ENCODE measurements around the gene NAXD. TPM values are rescaled to one million over a fixed set of nuclear protein-coding genes. Genes with fewer than 3 reads are reported as not detected.
A peak's percentile ranks its signal among the peaks of the same experiment; 100 is the strongest.

The NAXD gene
- total RNA-seq, 2 experiments from 2014 or later = 17.4 to 17.8 TPM

DNA sequence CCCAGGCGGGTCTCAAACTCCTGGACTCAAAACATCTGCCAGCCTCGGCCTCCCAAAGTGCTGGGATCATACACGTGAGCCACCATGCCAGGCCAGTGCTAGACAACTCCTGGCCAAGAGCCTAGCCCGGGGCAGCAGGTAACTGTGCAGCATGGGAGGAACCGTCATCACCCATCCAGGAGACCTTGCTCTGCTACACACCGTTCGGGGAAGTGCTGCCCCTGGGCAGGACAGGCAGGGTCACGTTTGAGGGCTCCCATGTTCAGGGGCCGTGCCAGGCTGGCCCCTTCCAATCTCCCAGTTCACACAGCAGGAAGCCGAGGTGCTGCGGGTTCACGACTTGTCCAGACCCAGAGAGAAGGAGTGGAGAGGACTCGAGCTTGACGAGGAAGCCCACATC, 35.1 kb downstream of the NAXD start:
- TF ChIP-seq, protein P1, sequence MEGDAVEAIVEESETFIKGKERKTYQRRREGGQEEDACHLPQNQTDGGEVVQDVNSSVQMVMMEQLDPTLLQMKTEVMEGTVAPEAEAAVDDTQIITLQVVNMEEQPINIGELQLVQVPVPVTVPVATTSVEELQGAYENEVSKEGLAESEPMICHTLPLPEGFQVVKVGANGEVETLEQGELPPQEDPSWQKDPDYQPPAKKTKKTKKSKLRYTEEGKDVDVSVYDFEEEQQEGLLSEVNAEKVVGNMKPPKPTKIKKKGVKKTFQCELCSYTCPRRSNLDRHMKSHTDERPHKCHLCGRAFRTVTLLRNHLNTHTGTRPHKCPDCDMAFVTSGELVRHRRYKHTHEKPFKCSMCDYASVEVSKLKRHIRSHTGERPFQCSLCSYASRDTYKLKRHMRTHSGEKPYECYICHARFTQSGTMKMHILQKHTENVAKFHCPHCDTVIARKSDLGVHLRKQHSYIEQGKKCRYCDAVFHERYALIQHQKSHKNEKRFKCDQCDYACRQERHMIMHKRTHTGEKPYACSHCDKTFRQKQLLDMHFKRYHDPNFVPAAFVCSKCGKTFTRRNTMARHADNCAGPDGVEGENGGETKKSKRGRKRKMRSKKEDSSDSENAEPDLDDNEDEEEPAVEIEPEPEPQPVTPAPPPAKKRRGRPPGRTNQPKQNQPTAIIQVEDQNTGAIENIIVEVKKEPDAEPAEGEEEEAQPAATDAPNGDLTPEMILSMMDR (IDR thresholded peaks at IDR 0.05) = no peak
- no peak overlapping the region for H3K4me3 ChIP-seq (ENCODE audit: low read length)
- ATAC-seq (ENCODE audit: poor library complexity) (no peak), DNase-seq (no peak)
- H3K4me1 ChIP-seq (ENCODE audit: insufficient read depth, low read length) = peaks cover 2% of the 10 kb centered on the region
- H3K4me3 Mint-ChIP-seq = no peak overlapping the region
- no peak overlapping the region for H3K27ac Mint-ChIP-seq
- H3K27ac ChIP-seq (ENCODE audit: low read depth in 1 of 2, low read length in 2 of 2) = no peak overlapping the region
- ChIA-PET POLR2A (no interaction called here), CTCF (no interaction called here)
- no peaks in the 10 kb centered on the region for H3K27me3 Mint-ChIP-seq
- peaks cover 4% of the 10 kb centered on the region for H3K4me1 Mint-ChIP-seq (ENCODE audit: low read depth)
- intact Hi-C loops (cut with DNase I, micrococcal nuclease) = no loop called here
- no peaks in the 10 kb centered on the region for H3K27me3 ChIP-seq (ENCODE audit: control insufficient read depth in 1 of 2, insufficient read depth in 2 of 2, low read length in 2 of 2)
- H3K36me3 ChIP-seq (ENCODE audit: insufficient read depth, low read length) = peaks cover 44% of the 10 kb centered on the region
- H3K36me3 Mint-ChIP-seq (ENCODE audit: low read depth) = peaks cover 57% of the 10 kb centered on the region
- no peaks in the 10 kb centered on the region for H3K9me3 Mint-ChIP-seq
- H3K9me3 ChIP-seq (ENCODE audit: control insufficient read depth in 1 of 2, insufficient read depth in 1 of 2, low read length in 2 of 2) = no peaks in the 10 kb centered on the region

DNA sequence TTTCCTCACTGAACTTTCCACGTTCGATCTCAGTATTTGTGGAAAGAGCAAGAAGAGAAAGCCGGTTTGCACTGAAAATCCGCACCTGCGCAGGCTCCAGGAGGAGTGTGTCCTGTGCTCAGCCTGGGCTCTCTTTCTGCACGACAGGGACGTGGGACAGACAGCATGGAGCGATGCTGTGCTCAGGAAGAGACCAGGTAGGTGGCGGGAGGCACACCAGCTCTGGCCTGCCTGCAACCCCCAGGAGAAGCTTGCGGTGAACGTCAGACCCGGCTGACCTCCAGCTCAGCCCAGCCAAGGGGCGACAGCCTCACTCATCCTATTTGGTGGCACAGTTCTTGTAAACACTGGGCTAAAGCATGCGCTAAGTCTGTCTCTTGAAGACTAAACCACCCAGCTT, 35.9 kb downstream of the NAXD start:
- POLR2A ChIA-PET = no interaction called here
- peaks cover 58% of the 10 kb centered on the region for H3K36me3 Mint-ChIP-seq (ENCODE audit: low read depth)
- no peaks in the 10 kb centered on the region for H3K27me3 ChIP-seq (ENCODE audit: control insufficient read depth in 1 of 2, insufficient read depth in 2 of 2, low read length in 2 of 2)
- CTCF ChIA-PET = no interaction called here
- no peak overlapping the region for H3K4me3 ChIP-seq (ENCODE audit: low read length)
- no peaks in the 10 kb centered on the region for H3K4me1 ChIP-seq (ENCODE audit: insufficient read depth, low read length)
- ATAC-seq (ENCODE audit: poor library complexity) (no peak), DNase-seq (no peak)
- peaks cover 8% of the 10 kb centered on the region for H3K4me1 Mint-ChIP-seq (ENCODE audit: low read depth)
- H3K9me3 Mint-ChIP-seq = no peaks in the 10 kb centered on the region
- H3K27ac ChIP-seq (ENCODE audit: low read depth in 1 of 2, low read length in 2 of 2) = no peak overlapping the region
- TF ChIP-seq, protein P1 (IDR thresholded peaks at IDR 0.05) = no peak
- H3K9me3 ChIP-seq (ENCODE audit: control insufficient read depth in 1 of 2, insufficient read depth in 1 of 2, low read length in 2 of 2) = no peaks in the 10 kb centered on the region
- H3K4me3 Mint-ChIP-seq = no peak overlapping the region
- H3K27ac Mint-ChIP-seq = no peak overlapping the region
- intact Hi-C loops (cut with DNase I, micrococcal nuclease) = no loop called here
- H3K27me3 Mint-ChIP-seq = no peaks in the 10 kb centered on the region
- H3K36me3 ChIP-seq (ENCODE audit: insufficient read depth, low read length) = peaks cover 43% of the 10 kb centered on the region

DNA sequence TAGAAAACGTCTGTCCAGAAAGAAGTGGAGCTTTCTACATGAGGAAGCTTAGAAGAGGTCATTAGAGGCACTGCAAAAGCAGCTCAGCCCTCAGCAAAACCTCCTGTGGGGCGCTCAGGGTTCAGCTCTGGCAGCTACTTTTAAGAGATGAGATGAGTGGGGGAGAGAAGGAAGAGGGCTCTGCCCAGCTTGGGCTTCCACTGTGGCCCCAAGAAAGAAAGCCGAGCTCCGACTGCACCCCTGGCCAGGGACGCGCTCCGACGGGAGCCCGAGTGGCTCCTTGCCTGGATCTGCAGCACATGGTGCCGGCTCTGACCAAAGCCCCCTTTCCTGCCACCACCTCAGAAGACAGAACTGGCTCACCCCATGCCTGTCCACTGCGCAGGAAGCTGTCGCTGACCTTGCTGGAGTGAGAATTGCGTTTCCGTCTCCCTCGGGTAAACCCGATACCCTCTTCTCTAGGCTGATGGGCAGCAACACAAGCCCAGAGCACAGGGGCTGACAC, 36.4 kb downstream of the NAXD start:
- H3K27me3 ChIP-seq (ENCODE audit: control insufficient read depth in 1 of 2, insufficient read depth in 2 of 2, low read length in 2 of 2) = no peaks in the 10 kb centered on the region
- H3K4me1 ChIP-seq (ENCODE audit: insufficient read depth, low read length) = no peaks in the 10 kb centered on the region
- peaks cover 40% of the 10 kb centered on the region for H3K36me3 ChIP-seq (ENCODE audit: insufficient read depth, low read length)
- H3K27ac ChIP-seq (ENCODE audit: low read depth in 1 of 2, low read length in 2 of 2) = no peak overlapping the region
- intact Hi-C loops (cut with DNase I, micrococcal nuclease) = no loop called here
- H3K27me3 Mint-ChIP-seq = no peaks in the 10 kb centered on the region
- H3K4me1 Mint-ChIP-seq (ENCODE audit: low read depth) = peaks cover 8% of the 10 kb centered on the region
- no peaks in the 10 kb centered on the region for H3K9me3 Mint-ChIP-seq
- peak in 1 of 14 experiments; percentile 3 for DNase-seq
- H3K4me3 ChIP-seq (ENCODE audit: low read length) = no peak overlapping the region
- ChIA-PET POLR2A (no interaction called here), CTCF (no interaction called here)
- H3K9me3 ChIP-seq (ENCODE audit: control insufficient read depth in 1 of 2, insufficient read depth in 1 of 2, low read length in 2 of 2) = no peaks in the 10 kb centered on the region
- no peak for ATAC-seq (ENCODE audit: poor library complexity)
- no peak overlapping the region for H3K27ac Mint-ChIP-seq
- H3K4me3 Mint-ChIP-seq = no peak overlapping the region
- peaks cover 61% of the 10 kb centered on the region for H3K36me3 Mint-ChIP-seq (ENCODE audit: low read depth)
- TF ChIP-seq, protein P1 (IDR thresholded peaks at IDR 0.05) = no peak
